Measurements from ENCODE around the gene VPS37B.
"Not testable (repeated sequence)": the region's sequence is repeated elsewhere in the genome, so short reads cannot be mapped to it uniquely, and the experiment has no call there.

VPS37B gene

GRCh38 chr12:122905258-122905657 lies 9.3 kb upstream of the VPS37B start:
- DNase-seq = not testable (repeated sequence)

GRCh38 chr12:122903693-122904034 lies 7.7 kb upstream of the VPS37B start:
- no peak for DNase-seq

GRCh38 chr12:122902854-122903692 lies 7.1 kb upstream of the VPS37B start:
- DNase-seq = no peak

DNA sequence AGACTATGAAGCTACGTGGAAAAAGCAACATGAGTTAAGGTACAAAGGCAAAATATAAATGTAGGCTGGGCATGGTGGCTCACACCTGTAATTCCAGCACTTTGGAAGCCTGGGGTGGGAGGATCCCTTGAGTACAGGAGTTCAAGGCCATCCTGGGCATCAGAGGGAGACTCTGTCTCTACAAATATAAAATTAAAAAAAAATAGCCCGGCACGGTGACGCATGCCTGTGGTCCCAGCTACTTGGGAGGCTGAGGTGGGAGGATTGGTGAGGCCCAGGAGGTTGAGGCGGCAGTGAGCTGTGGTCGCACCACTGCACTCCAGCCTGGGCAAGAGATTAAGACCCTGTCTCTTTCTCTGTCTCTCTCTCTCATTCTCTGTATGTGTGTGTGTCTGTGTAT lies 4.0 kb upstream of the VPS37B start:
- no peak for DNase-seq

- no peak for DNase-seq
Measured at GRCh38 chr12:122896662-122897061, 738 bp upstream of the VPS37B start.

GRCh38 chr12:122895320-122895703 lies 612 bp downstream of the VPS37B start:
- DNase-seq = no peak

DNA sequence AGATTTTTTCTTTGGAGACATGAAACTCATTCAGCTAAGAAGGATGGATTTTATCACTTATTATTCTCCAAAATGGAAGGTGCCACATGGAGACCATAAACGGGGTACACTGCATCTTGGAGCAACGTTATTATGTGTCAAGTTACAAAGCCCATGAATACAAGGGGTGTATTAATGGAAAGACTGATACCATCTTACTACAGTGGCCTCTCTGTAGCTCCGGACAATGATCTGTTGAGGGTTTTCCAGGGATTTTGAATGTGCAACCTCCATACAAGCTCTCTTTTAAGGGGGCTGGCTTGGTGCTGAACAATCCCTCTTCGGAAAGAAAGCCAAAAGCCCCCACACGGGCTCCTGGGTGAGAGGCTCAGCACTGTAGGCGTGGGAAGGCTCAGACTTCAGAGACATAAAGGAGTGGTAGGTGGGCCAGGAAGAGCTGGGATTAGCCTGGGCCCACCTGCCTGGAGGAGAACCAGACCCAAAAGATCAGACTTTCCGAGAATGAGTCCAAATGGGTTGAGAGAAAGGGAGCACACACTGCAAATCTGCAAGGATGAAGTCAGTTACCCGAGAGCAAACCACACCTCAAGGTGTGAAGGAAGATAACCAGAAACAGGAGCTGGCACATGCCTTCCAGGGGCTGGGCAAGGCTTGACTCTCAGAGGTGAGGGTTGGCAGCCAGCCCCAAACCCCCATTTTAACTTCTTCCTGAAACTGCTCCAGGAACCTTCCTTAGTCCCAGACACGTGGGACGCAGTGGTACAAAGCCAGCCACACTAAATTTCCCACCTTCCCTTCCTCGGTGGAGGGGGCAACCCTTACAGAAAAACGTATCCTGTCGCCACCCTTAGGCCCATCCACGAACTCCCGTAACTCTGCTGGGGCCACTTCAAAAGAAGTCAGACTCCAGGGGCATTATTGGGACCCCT lies 1.5 kb downstream of the VPS37B start:
- DNase-seq = no peak

GRCh38 chr12:122893208-122894153 lies 2.4 kb downstream of the VPS37B start:
- DNase-seq = no peak

DNA sequence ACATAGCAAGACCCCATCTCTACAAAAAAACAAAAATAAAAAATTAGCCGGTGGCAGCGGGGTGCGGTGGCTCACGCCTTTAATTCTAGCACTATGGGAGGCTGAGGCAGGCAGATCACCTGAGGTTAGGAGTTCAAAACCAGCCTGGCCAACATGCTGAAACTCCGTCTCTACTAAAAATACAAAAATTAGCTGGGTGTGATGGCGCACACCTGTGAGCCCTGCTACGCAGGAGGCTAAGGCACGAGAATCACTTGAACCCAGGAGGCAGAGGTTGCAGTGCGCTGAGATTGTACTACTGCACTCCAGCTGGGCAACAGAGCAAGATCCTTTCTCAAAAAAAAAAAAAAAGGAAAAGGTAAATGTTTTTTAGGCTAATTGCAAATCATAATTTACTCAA lies 3.2 kb downstream of the VPS37B start:
- DNase-seq = not testable (repeated sequence)

DNA sequence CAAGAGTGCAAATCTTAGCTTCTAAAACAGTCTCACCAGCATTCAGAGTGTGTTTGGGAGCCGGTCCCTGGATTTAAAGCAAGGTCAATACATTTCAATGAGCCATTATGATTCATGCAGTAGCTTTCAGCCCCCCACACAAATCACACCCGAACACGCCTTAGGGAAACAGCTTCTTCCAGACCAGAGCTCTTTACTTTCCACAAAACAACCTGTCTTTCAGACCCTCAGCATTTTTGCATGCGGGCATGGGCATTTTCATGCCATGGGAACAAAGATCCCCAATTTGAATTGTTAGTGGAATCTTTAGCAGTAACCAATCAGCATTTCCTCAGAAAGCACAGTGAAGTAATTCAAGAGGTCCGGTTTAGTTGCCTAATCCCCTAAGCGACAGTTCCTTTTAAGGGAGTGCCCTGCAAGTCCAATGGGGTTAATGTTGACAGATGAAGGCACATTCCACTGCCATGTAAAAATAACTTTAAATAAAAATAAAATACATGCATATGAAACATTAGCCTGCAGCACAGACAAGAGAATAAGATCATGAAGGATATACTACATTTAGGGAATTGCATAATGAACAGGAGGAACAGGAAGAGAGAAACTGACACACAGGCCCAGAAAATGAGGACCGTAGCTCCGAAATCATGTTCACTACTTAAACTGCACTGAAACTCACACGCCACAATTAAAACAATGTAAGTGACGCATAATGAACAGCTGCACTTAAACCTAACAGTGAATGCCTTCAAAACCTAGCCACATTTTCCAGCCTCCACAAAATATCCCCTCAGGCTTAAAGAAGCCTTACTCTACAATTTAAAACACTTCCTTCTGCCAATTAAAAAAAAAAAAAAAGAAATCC lies 4.0 kb downstream of the VPS37B start:
- no peak for DNase-seq

DNA sequence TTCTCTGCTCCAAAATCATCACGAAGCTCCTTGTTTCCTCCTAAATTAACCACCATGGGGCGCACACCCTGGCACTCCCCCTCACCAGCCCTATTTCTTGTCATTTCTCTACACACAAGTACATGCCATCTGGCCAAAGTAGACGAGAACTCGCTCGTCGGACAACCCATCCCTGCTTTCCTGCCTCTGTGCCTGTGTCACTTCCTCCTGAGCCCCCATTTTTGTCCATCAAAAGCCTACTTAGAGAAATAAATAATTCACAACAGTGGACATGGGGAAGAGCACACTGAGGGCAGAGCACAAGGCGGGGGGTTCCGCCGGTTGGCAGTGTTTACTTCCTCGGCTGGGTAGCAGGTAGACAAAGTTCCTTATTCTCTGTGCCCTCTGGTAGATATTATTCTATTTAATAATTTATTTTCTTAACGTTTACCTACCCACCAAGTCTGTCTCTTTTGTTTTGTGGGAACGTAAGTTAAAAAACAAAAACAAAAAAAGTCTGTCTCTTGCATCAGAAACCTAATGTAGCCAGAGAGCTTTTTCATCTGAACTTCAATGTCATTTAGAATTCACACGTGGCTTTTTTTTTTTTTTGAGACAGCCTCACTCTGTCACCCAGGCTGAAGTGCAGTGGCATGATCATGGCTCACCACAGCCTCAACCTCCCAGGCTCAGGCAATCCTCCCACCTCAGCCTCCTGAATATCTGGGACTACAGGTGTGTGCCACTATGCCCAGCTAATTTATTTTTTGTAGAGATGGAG lies 6.0 kb downstream of the VPS37B start:
- no peak for DNase-seq

DNA sequence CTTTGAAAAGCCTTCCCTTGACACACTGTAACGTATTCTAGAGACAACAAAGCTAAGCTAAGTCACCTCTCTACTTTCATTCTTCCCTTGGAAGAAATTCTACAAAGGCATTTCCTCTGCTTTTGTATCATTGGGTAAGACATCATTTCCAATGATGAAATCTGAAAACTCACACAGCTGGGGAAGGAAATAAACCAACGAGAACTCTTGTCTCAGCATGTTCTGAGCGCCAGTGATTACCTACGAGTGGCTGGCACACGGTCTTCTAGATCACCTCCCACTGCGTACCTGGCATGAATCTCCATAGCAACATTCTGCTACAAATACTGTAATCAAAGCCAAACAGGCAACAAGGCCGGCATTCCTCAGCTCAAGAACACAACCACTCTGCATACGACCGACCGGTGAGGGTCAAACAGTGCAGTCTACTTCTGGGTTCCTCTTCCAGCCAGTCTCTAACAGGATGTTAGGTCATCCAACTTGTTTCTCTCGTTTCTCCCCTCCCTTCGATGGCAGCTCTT lies 7.6 kb downstream of the VPS37B start:
- DNase-seq = peak; percentile 79

GRCh38 chr12:122887819-122888212 lies 8.1 kb downstream of the VPS37B start:
- DNase-seq = no peak

GRCh38 chr12:122886851-122887818 lies 8.8 kb downstream of the VPS37B start:
- peak; percentile 44 for DNase-seq

DNA sequence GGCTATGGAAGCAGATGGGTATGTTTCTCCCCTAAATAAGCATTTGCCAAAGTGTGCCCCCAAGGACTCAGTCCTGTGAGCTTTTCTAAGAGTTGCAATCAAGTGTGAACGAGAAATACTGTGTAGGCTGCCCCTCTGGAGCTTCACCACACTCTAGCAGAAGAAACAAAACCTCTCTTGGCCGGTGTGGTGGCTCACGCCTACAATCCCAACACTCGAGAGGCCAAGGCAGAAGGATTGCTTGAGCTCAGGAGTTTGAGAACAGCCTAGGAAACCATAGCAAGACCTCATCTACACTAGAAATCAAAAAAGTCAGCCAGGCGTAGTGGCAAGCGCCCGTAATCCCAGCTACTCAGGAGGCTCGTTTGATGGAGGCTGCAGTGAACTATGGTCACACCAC lies 9.8 kb downstream of the VPS37B start:
- no peak for DNase-seq

GRCh38 chr12:122884860-122885259 lies 11.1 kb downstream of the VPS37B start:
- no peak for DNase-seq

- no peak for DNase-seq
Measured at GRCh38 chr12:122884091-122884826, 11.7 kb downstream of the VPS37B start.

GRCh38 chr12:122882908-122883558 lies 12.9 kb downstream of the VPS37B start:
- DNase-seq = no peak
